HCT116 (cell line): ENCODE data around the gene FAM171A1.

Experiments
- ATF3 ChIP-seq: IDR thresholded peaks from 2 replicates; pipeline ENCODE4 v1.6.1; 2012
- CBX3 ChIP-seq: IDR thresholded peaks from 2 replicates; pipeline ENCODE4 v1.6.1; 2012; ENCODE audit warnings: low read depth
- CTCF ChIP-seq, 3 experiments: fragments of 200-600 bp in 1 of 3; sonication (generic) in 1 of 3; IDR thresholded peaks in 2 of 3; conservative IDR thresholded peaks in 1 of 3; 2 replicates each; pipeline ENCODE4 v1.5.1; 2012 to 2017; ENCODE audit warnings: low read depth in 2 of 3, low read length in 2 of 3, antibody characterized with exemption in 1 of 3, borderline replicate concordance in 1 of 3, control low read depth in 1 of 3, mild to moderate bottlenecking in 1 of 3, mixed read lengths in 1 of 3, mixed run types in 1 of 3, moderate library complexity in 1 of 3; ENCODE audit not compliant: insufficient read depth in 1 of 3
- EGR1 ChIP-seq: IDR thresholded peaks from 2 replicates; pipeline ENCODE4 v1.6.1; 2012; ENCODE audit warnings: low read depth
- ELF1 ChIP-seq: IDR thresholded peaks from 2 replicates; pipeline ENCODE4 v1.6.1; 2012; ENCODE audit warnings: low read depth, borderline replicate concordance
- EZH2phosphoT487 ChIP-seq: fragments of 200-600 bp; IDR thresholded peaks from 2 replicates; pipeline ENCODE4 v1.6.1; 2018; ENCODE audit warnings: antibody characterized with exemption, borderline replicate concordance
- JUND ChIP-seq: IDR thresholded peaks from 2 replicates; pipeline ENCODE4 v1.6.1; 2012
- MAX ChIP-seq: IDR thresholded peaks from 2 replicates; pipeline ENCODE4 v1.6.1; 2012
- POLR2A ChIP-seq: IDR thresholded peaks from 2 replicates; pipeline ENCODE4 v1.7.0; 2011; ENCODE audit warnings: borderline replicate concordance; ENCODE audit not compliant: insufficient read depth, insufficient read length; ENCODE audit errors: extremely low read depth
- POLR2AphosphoS5 ChIP-seq: IDR thresholded peaks from 2 replicates; pipeline ENCODE4 v1.6.1; 2011; ENCODE audit warnings: mild to moderate bottlenecking, low read depth, low read length, moderate library complexity
- RAD21 ChIP-seq: IDR thresholded peaks from 2 replicates; pipeline ENCODE4 v1.6.1; 2012; ENCODE audit warnings: low read depth, mild to moderate bottlenecking
- REST ChIP-seq: IDR thresholded peaks from 2 replicates; pipeline ENCODE4 v1.6.1; 2012; ENCODE audit warnings: low read depth
- SP1 ChIP-seq: IDR thresholded peaks from 2 replicates; pipeline ENCODE4 v1.6.1; 2012; ENCODE audit warnings: low read depth
- YY1 ChIP-seq: IDR thresholded peaks from 2 replicates; pipeline ENCODE4 v1.6.1; 2011; ENCODE audit warnings: low read length, low read depth, moderate library complexity, mild to moderate bottlenecking; ENCODE audit not compliant: insufficient replicate concordance; ENCODE audit errors: extremely low read depth

GRCh38 chr10:15197276-15197675 is 173.8 kb downstream of the FAM171A1 start:
- TF ChIP-seq CTCF (IDR thresholded peaks at IDR 0.05 in 2 of 3, conservative IDR thresholded peaks at IDR 0.05 in 1 of 3; ENCODE audit: borderline replicate concordance in 1 of 3, insufficient read depth in 1 of 3, low read depth in 2 of 3, low read length in 2 of 3) (no peak), JUND (no peak), EGR1 (no peak), CBX3 (no peak), SP1 (no peak), POLR2AphosphoS5 (no peak), POLR2A (no peak), REST (no peak), ATF3 (no peak), MAX (no peak), ELF1 (no peak), YY1 (no peak), RAD21 (no peak), EZH2phosphoT487 (no peak)
